Measurements from ENCODE around the gene TMIE. TPM values are rescaled to one million over a fixed set of nuclear protein-coding genes. Genes with fewer than 3 reads are reported as not detected.
A peak's percentile ranks its signal among the peaks of the same experiment; 100 is the strongest.

The TMIE gene
- total RNA-seq, 4 donors from 2014 or later: 0.41 to 2.1 (median 1.6) TPM; not detected in 1

GRCh38 chr3:46667061-46667621 lies 34.1 kb upstream of the TMIE start:
- Histone ChIP-seq H3K4me3 (no peak overlapping the region), H3K9me3 (no peaks in the 10 kb centered on the region), H3K4me1 (no peaks in the 10 kb centered on the region), H3K36me3 (no peaks in the 10 kb centered on the region), H3K27me3 (no peaks in the 10 kb centered on the region), H3K27ac (no peak overlapping the region)
- TF ChIP-seq CTCF (IDR thresholded peaks at IDR 0.05) (no peak), POLR2A (IDR thresholded peaks at IDR 0.05) (no peak)
- peak in 1 of 2 donors; percentile 8 for DNase-seq
- intact Hi-C loops (cut with DNase I; ENCODE audit: low total_unique reads): no loop called here

- no peaks in the 10 kb centered on the region for H3K36me3 ChIP-seq
- H3K4me3 ChIP-seq: no peak overlapping the region
- no peaks in the 10 kb centered on the region for H3K27me3 ChIP-seq
- H3K27ac ChIP-seq: no peak overlapping the region
- DNase-seq: peak in 1 of 2 donors; percentile 10
- intact Hi-C loops (cut with DNase I; ENCODE audit: low total_unique reads): no loop called here
- no peaks in the 10 kb centered on the region for H3K9me3 ChIP-seq
- TF ChIP-seq POLR2A (IDR thresholded peaks at IDR 0.05) (no peak), CTCF (IDR thresholded peaks at IDR 0.05) (no peak)
- H3K4me1 ChIP-seq: no peaks in the 10 kb centered on the region
Observed at GRCh38 chr3:46667657-46668056, 33.5 kb upstream of the TMIE start.

GRCh38 chr3:46668116-46668515 lies 33.1 kb upstream of the TMIE start:
- Histone ChIP-seq H3K27ac (no peak overlapping the region), H3K27me3 (no peaks in the 10 kb centered on the region), H3K4me3 (no peak overlapping the region), H3K4me1 (no peaks in the 10 kb centered on the region), H3K36me3 (no peaks in the 10 kb centered on the region), H3K9me3 (no peaks in the 10 kb centered on the region)
- TF ChIP-seq POLR2A (IDR thresholded peaks at IDR 0.05) (no peak), CTCF (IDR thresholded peaks at IDR 0.05) (no peak)
- intact Hi-C loops (cut with DNase I; ENCODE audit: low total_unique reads): no loop called here
- peak in 1 of 2 donors; percentile 9 for DNase-seq

- no peak for DNase-seq
- intact Hi-C loops (cut with DNase I; ENCODE audit: low total_unique reads): no loop called here
- no peaks in the 10 kb centered on the region for H3K36me3 ChIP-seq
- H3K4me3 ChIP-seq: no peak overlapping the region
- H3K27ac ChIP-seq: no peak overlapping the region
- TF ChIP-seq CTCF (IDR thresholded peaks at IDR 0.05) (no peak), POLR2A (IDR thresholded peaks at IDR 0.05) (no peak)
- H3K27me3 ChIP-seq: no peaks in the 10 kb centered on the region
- H3K9me3 ChIP-seq: no peaks in the 10 kb centered on the region
- H3K4me1 ChIP-seq: no peaks in the 10 kb centered on the region
Observed at GRCh38 chr3:46668591-46668990, 32.6 kb upstream of the TMIE start.

- Histone ChIP-seq H3K9me3 (no peaks in the 10 kb centered on the region), H3K27ac (no peak overlapping the region), H3K36me3 (no peaks in the 10 kb centered on the region), H3K27me3 (no peaks in the 10 kb centered on the region), H3K4me1 (no peaks in the 10 kb centered on the region), H3K4me3 (no peak overlapping the region)
- intact Hi-C loops (cut with DNase I; ENCODE audit: low total_unique reads): no loop called here
- TF ChIP-seq CTCF (IDR thresholded peaks at IDR 0.05) (no peak), POLR2A (IDR thresholded peaks at IDR 0.05) (no peak)
- DNase-seq: peak in 1 of 2 donors; percentile 8
Observed at GRCh38 chr3:46669191-46669999, 31.8 kb upstream of the TMIE start.

All from uterus (tissue), 4 donors.